Measurements from ENCODE around the gene KCNH1.

The KCNH1 gene

DNA sequence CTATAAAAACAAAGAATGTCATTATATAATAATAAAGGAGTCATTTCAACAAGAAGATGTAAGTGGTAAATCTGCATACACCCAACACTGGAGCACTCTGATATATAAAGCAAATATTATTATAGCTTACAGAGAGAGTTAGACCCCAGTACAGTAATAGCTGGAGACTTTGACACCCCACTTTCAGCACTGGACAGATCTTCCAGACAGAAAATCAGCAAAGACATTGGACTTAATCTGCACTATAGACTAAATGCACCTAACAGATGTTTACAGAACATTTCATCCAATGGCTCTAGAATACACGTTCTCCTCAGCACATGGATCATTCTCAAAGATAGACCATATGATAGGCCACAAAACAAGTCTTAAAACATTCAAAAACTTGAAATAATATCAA is 20.0 kb upstream of the KCNH1 start:
- no peak for DNase-seq (ENCODE audit: low spot score)
- TF ChIP-seq CTCF (IDR thresholded peaks at IDR 0.05; ENCODE audit: extremely low read depth, missing control alignments) = no peak

GRCh38 chr1:211148366-211148765 is 14.4 kb upstream of the KCNH1 start:
- no peak for DNase-seq (ENCODE audit: low spot score)
- no peak for TF ChIP-seq CTCF (IDR thresholded peaks at IDR 0.05; ENCODE audit: extremely low read depth, missing control alignments)

GRCh38 chr1:211145944-211146343 is 12.0 kb upstream of the KCNH1 start:
- TF ChIP-seq CTCF (IDR thresholded peaks at IDR 0.05; ENCODE audit: extremely low read depth, missing control alignments) = no peak
- DNase-seq (ENCODE audit: low spot score) = no peak

- DNase-seq (ENCODE audit: low spot score) = peak; percentile 45
- TF ChIP-seq CTCF (IDR thresholded peaks at IDR 0.05; ENCODE audit: extremely low read depth, missing control alignments) = peak; percentile 8
Measured at GRCh38 chr1:211135342-211135950, 1.5 kb upstream of the KCNH1 start.

GRCh38 chr1:211133393-211133835 is 534 bp downstream of the KCNH1 start:
- DNase-seq (ENCODE audit: low spot score) = no peak
- TF ChIP-seq CTCF (IDR thresholded peaks at IDR 0.05; ENCODE audit: extremely low read depth, missing control alignments) = no peak

DNA sequence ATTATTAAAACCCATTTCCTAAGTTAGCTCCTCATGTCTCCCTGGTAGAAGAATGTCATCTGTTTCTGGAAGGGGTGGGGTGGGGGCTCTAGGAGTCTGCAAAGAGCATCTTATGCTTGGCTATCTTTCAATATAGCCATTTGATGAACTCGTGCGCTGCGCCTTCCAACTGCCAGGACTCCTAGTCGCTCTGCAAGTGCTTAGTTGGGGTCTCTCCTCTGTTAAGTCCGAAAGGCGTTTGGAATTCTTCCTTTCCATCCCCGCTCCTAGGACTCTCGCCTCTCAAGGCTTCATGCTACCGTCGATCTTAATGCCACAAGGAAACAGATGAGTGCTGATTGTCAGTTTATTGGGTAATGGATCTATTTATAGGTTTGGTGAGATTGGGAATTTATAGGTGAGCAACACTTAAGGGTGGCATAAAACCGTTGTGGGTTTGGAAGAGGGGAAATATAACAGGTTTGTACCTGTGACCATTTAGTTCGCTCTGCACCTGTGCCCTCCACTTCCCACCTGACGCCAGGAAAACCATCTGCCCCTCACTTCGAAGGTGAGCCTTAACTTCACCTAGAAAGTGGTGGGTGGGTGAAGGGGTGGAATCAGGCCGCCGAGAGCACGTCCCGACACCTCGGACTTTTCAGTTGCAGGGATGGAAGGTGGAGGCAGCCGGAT is 1.1 kb downstream of the KCNH1 start:
- DNase-seq (ENCODE audit: low spot score) = no peak
- TF ChIP-seq CTCF (IDR thresholded peaks at IDR 0.05; ENCODE audit: extremely low read depth, missing control alignments) = no peak

- DNase-seq (ENCODE audit: low spot score) = no peak
- TF ChIP-seq CTCF (IDR thresholded peaks at IDR 0.05; ENCODE audit: extremely low read depth, missing control alignments) = no peak
Measured at GRCh38 chr1:211129776-211130175, 4.2 kb downstream of the KCNH1 start.
